ENCODE results near the gene CEP131. TPM values are rescaled to one million over a fixed set of nuclear protein-coding genes. Genes with fewer than 3 reads are reported as not detected.

The CEP131 gene
- total and polyA plus RNA-seq, 2 donors (not counting 3 experiments of a cell fraction or from before 2014, with no cell fraction given) = 5.3 to 17.9 TPM

DNA sequence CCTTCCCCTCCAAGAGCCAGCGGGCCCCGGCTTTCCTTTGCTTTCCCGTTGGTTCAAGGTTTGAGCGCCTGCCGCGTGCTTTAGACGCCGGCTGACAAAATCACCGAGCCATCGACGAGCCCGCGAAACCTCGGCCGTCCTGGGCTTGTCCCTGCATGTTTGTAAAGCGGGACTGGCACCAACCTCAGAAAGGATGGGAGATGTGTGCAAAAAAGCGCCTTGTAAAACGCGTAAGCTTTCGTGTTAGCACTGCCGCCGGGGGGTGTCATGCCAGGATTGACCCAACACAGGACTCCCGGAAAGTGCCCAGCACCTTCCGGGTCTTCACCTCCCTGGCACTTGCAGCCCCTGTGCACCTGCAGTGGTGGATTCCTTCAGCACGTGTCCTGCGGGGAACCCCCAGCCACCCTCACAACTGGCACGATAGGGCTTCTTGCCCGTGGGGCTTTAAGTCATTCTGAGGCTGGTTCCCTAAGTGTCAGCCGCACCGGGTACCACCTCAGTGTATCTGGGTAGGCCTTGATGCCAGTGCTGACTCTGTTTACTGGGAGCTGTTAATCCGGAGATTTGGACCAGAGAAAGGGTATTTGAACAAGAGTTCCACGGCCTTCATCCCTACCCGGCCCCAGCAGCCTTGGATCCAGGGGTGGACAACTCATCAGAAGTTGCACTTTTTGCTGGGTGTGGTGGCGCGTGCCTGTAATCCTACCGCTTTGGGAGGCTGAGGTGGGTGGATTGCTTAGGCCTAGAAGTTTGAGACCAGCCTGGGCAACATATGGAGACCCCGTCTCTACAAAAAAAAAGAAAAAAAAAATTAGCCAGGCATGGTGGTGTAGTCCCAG lies 17.2 kb upstream of the CEP131 start:
- no peak for TF ChIP-seq EZH2 (IDR thresholded peaks at IDR 0.05; ENCODE audit: borderline replicate concordance, low read depth, low read length, severe bottlenecking)
- no peak for TF ChIP-seq JUN (IDR thresholded peaks at IDR 0.05; ENCODE audit: borderline replicate concordance, insufficient read depth, insufficient read length, low read depth)
- TF ChIP-seq CTCF (IDR thresholded peaks at IDR 0.05; ENCODE audit: extremely low read depth in 1 of 2, insufficient read depth in 1 of 2, low read depth in 1 of 2, low read length in 2 of 2) = no peak
- TF ChIP-seq MAX (IDR thresholded peaks at IDR 0.05; ENCODE audit: insufficient read depth, insufficient read length) = no peak
- TF ChIP-seq FOS (IDR thresholded peaks at IDR 0.05; ENCODE audit: borderline replicate concordance, insufficient read depth, low read length) = no peak
- H3K9me1 ChIP-seq (replicated peaks; ENCODE audit: control insufficient read depth, extremely low read depth, insufficient read depth, low read length) = no peaks in the 10 kb centered on the region
- no peaks in the 10 kb centered on the region for H3K27me3 ChIP-seq (ENCODE audit: control insufficient read depth in 2 of 2, insufficient read depth in 2 of 2, low read length in 2 of 2)
- H3K9me3 ChIP-seq (replicated peaks; ENCODE audit: control insufficient read depth, insufficient read depth, low read length) = no peaks in the 10 kb centered on the region
- peak overlapping the region; percentile 58 for H3K27ac ChIP-seq (ENCODE audit: insufficient read depth, low read depth, low read length)
- BruUV-seq (replicated peaks) = TSS peak; percentile 50
- H3K4me3 ChIP-seq (replicated peaks in 1 of 3; ENCODE audit: insufficient read depth in 1 of 3, low read depth in 1 of 3, low read length in 3 of 3) = peak overlapping the region; percentile 71 to 84 (median 78)
- FAIRE-seq (peak; percentile 59), DNase-seq (ENCODE audit: low read depth, low spot score) (peak; percentile 33)
- H3K4me1 ChIP-seq (ENCODE audit: control insufficient read depth, extremely low read depth, insufficient read depth, low read length) = peaks cover 6% of the 10 kb centered on the region
- H2AFZ ChIP-seq (ENCODE audit: low read depth, low read length) = no peak overlapping the region
- H3K79me2 ChIP-seq (ENCODE audit: control insufficient read depth, insufficient read depth, low read length) = peaks cover 20% of the 10 kb centered on the region
- no peaks in the 10 kb centered on the region for H4K20me1 ChIP-seq (replicated peaks; ENCODE audit: control insufficient read depth, extremely low read depth, insufficient read depth, low read length)
- CTCF ChIA-PET = interaction anchor here (1.0 to 3.1 kb wide), 7 partner anchors 10 to 98 kb away, joined by 3 to 33 read pairs (median 5); partner anchors contain the start of gene CEP131
- intact Hi-C loops (cut with micrococcal nuclease) = loop anchor here (1.0 kb wide), 1 partner anchor 17 kb away; no protein-coding TSS in a partner anchor
- peaks cover 0 to 11% of the 10 kb centered on the region in 2 experiments for H3K36me3 ChIP-seq (ENCODE audit: control insufficient read depth in 2 of 2, extremely low read depth in 1 of 2, insufficient read depth in 2 of 2, low read length in 2 of 2)
- POLR2A ChIA-PET = interaction anchor here (1.4 kb wide), 1 partner anchor 17 kb away, joined by 4 read pairs; the partner anchor contains the start of gene CEP131
- dilution Hi-C loops (cut with MboI; ENCODE audit: extremely low pct_ligation_motif_present, low sequenced_read_pairs) = no loop called here
- H3K9ac ChIP-seq (replicated peaks; ENCODE audit: extremely low read depth, insufficient read depth, low read length) = peak overlapping the region; percentile 77
- H3K4me2 ChIP-seq (ENCODE audit: insufficient read depth, low read length) = peak overlapping the region; percentile 90
